PC-3 (cell line): ENCODE results near the gene DPH1.

Experiments used
- CTCF ChIP-seq: fragments of 300-600 bp; sonication (generic); conservative IDR thresholded peaks from 2 replicates; pipeline ENCODE4 v1.5.1; 2017; ENCODE audit warnings: antibody characterized with exemption, low read depth, mild to moderate bottlenecking, low read length
- EZH2 ChIP-seq: fragments of 300-600 bp; sonication (generic); IDR thresholded peaks from one replicate; pipeline ENCODE4 v1.6.1; 2017; ENCODE audit warnings: antibody characterized with exemption, mild to moderate bottlenecking, low read length; ENCODE audit not compliant: unreplicated experiment
- EZH2phosphoT487 ChIP-seq: fragments of 300-600 bp; sonication (generic); IDR thresholded peaks from 2 replicates; pipeline ENCODE4 v1.6.1; 2018; ENCODE audit warnings: mild to moderate bottlenecking, antibody characterized with exemption, low read length, borderline replicate concordance

- TF ChIP-seq CTCF (no peak), EZH2 (no peak), EZH2phosphoT487 (no peak)
Measured at GRCh38 chr17:2034806-2035540, 5.0 kb downstream of the DPH1 start.
